Measurements from ENCODE around the gene FABP1. TPM values are rescaled to one million over a fixed set of nuclear protein-coding genes. Genes with fewer than 3 reads are reported as not detected.

The FABP1 gene
- total and polyA plus RNA-seq, 9 of the 15 experiments (the other 6 are each of a cell fraction or from before 2014, with no cell fraction given), result 0.64 TPM; not detected in 8

GRCh38 chr2:88125344-88125923 is 2.4 kb downstream of the FABP1 start:
- no peak for DNase-seq (ENCODE audit: extremely low read depth in 1 of 4, low spot score in 3 of 4)
- Histone ChIP-seq H3K4me1 (replicated peaks in 1 of 2; ENCODE audit: control insufficient read depth in 2 of 2, insufficient read depth in 2 of 2, low read length in 2 of 2) (no peaks in the 10 kb centered on the region), H4K20me1 (replicated peaks; ENCODE audit: control insufficient read depth, insufficient read depth, low read length) (peaks cover 2% of the 10 kb centered on the region; the same call in 1 of the 2 replicates), H2AFZ (ENCODE audit: low read depth, low read length) (no peak overlapping the region), H3K4me3 (no peak overlapping the region), H3K27me3 (ENCODE audit: control insufficient read depth in 2 of 2, insufficient read depth in 2 of 2, low read length in 2 of 2) (peaks cover 37 to 68% of the 10 kb centered on the region in 2 experiments), H3K9me1 (ENCODE audit: control insufficient read depth, insufficient read depth, low read length) (peaks cover 2% of the 10 kb centered on the region), H3K36me3 (ENCODE audit: control insufficient read depth, insufficient read depth, low read length) (no peaks in the 10 kb centered on the region), H3K9me3 (replicated peaks; ENCODE audit: control insufficient read depth, insufficient read depth, low read depth, low read length) (no peaks in the 10 kb centered on the region), H3K79me2 (ENCODE audit: control insufficient read depth, insufficient read depth, low read length) (no peaks in the 10 kb centered on the region), H3K4me2 (ENCODE audit: insufficient read depth, low read length) (no peak overlapping the region), H3K9ac (ENCODE audit: insufficient read depth in 1 of 2, low read depth in 2 of 2, low read length in 2 of 2) (no peak overlapping the region), H3K27ac (ENCODE audit: extremely low read depth, low read depth, low read length) (no peak overlapping the region)
- intact Hi-C loops (cut with micrococcal nuclease) (no loop called here), in situ Hi-C loops (cut with MboI) (no loop called here)
- WGBS (ENCODE audit: insufficient coverage, low coverage, missing lambda C conversion rate), result 0% methylated on average over 3 of the region's 3 CpGs
- ChIA-PET CTCF (ENCODE audit: low intra/inter-chr PET ratio) (no interaction called here), POLR2A (interaction anchor here (1.1 to 1.5 kb wide), 2 partner anchors 9 to 109 kb away, joined by 3 to 6 read pairs; partner anchors contain the start of gene RNU2-63P)
- no peak for ATAC-seq
- no TSS peak for BruUV-seq (replicated peaks)
- FAIRE-seq, result no peak
- TF ChIP-seq DLX4 (CRISPR knock-in tag; IDR thresholded peaks at IDR 0.05), result no peak
- no peak for TF ChIP-seq MTA1 (IDR thresholded peaks at IDR 0.05; ENCODE audit: borderline replicate concordance)
- no peak for TF ChIP-seq SMARCB1 (IDR thresholded peaks at IDR 0.05; ENCODE audit: insufficient read length, low read depth)
- TF ChIP-seq IRF1 (CRISPR knock-in tag; IDR thresholded peaks at IDR 0.05; ENCODE audit: borderline replicate concordance), result no peak
- no peak for TF ChIP-seq MYC (IDR thresholded peaks at IDR 0.05; ENCODE audit: low read depth, low read length)
- no peak for TF ChIP-seq MYC (CRISPR knock-in tag; IDR thresholded peaks at IDR 0.05; ENCODE audit: borderline replicate concordance, low read depth)
- no peak for TF ChIP-seq ZNF444 (CRISPR knock-in tag; IDR thresholded peaks at IDR 0.05)
- TF ChIP-seq ARID3B (CRISPR knock-in tag; IDR thresholded peaks at IDR 0.05; ENCODE audit: borderline replicate concordance), result no peak
- no peak for TF ChIP-seq L3MBTL2 (IDR thresholded peaks at IDR 0.05)
- no peak for TF ChIP-seq ZBTB40 (IDR thresholded peaks at IDR 0.05)
- TF ChIP-seq ZBTB40 (CRISPR knock-in tag; IDR thresholded peaks at IDR 0.05), result no peak

Measured in K562 (cell line).